NCI-H187 treated with DMSO at 0.1 percent for 48 hours (cell line): Measurements from ENCODE around the gene YIPF1.
"Not testable (repeated sequence)": the region's sequence is repeated elsewhere in the genome, so short reads cannot be mapped to it uniquely, and the experiment has no call there.

Source experiments
- DNase-seq: peaks from one replicate; lab custom pipeline; 2025; lab: John Stamatoyannopoulos, UW

YIPF1 gene

GRCh38 chr1:53837924-53838653, 51.5 kb downstream of the YIPF1 start, which contains the start of gene NDC1:
Gene NDC1, minus strand, starts transcription at chr1:53838296. Its CDS starts 35 bp downstream, at chr1:53838261.
- DNase-seq = peak; percentile 90

- DNase-seq = no peak
These were observed 52.0 kb downstream of the YIPF1 start for GRCh38 chr1:53837646-53837923.

- no peak for DNase-seq
These were observed 54.1 kb downstream of the YIPF1 start for GRCh38 chr1:53835491-53835890.

GRCh38 chr1:53834776-53835175, 54.8 kb downstream of the YIPF1 start:
- DNase-seq = no peak

- no peak for DNase-seq
These were observed 56.2 kb downstream of the YIPF1 start for GRCh38 chr1:53833393-53833792.

- DNase-seq = no peak
These were observed 63.2 kb downstream of the YIPF1 start for GRCh38 chr1:53826367-53826766.

- no peak for DNase-seq
These were observed 64.3 kb downstream of the YIPF1 start for GRCh38 chr1:53825306-53825705.

GRCh38 chr1:53822931-53823330, 66.7 kb downstream of the YIPF1 start:
- DNase-seq = no peak

- DNase-seq = no peak
These were observed 68.2 kb downstream of the YIPF1 start for GRCh38 chr1:53821380-53821779.

GRCh38 chr1:53819387-53819786, 70.2 kb downstream of the YIPF1 start:
- DNase-seq = no peak

GRCh38 chr1:53816584-53816983, 73.0 kb downstream of the YIPF1 start:
- DNase-seq = not testable (repeated sequence)

GRCh38 chr1:53815484-53815883, 74.1 kb downstream of the YIPF1 start:
- DNase-seq = not testable (repeated sequence)

- no peak for DNase-seq
These were observed 78.2 kb downstream of the YIPF1 start for GRCh38 chr1:53811414-53811851.

- no peak for DNase-seq
These were observed 79.1 kb downstream of the YIPF1 start for GRCh38 chr1:53810497-53810896.

GRCh38 chr1:53810007-53810406, 79.6 kb downstream of the YIPF1 start:
- no peak for DNase-seq

- no peak for DNase-seq
These were observed 81.7 kb downstream of the YIPF1 start for GRCh38 chr1:53807916-53808315.

GRCh38 chr1:53804791-53805505, 84.6 kb downstream of the YIPF1 start:
- DNase-seq = no peak

- DNase-seq = no peak
These were observed 85.4 kb downstream of the YIPF1 start for GRCh38 chr1:53804181-53804580.
